Activated B cell treated with CpG ODN at 0.5 μM for 24 hours (primary cell): Measurements from ENCODE around the gene HAGHL. TPM values are rescaled to one million over a fixed set of nuclear protein-coding genes. Genes with fewer than 3 reads are reported as not detected.

ENCODE experiments used
- ATAC-seq: fragments of 200-7000 bp; cut with Tn5 transposase; one replicate; pipeline ENCODE4 v1.10.0; 2021; ENCODE audit warnings: low read depth, mild to moderate bottlenecking, moderate library complexity
- CTCF ChIA-PET: fragments of 350-600 bp; sonication (Branson Sonifier 250); formaldehyde crosslinking; loops from one replicate; lab custom pipeline; 2021; ENCODE audit warnings: antibody characterized with exemption; lab: Charles Lee
- POLR2A ChIA-PET: fragments of 350-600 bp; sonication (Branson Sonifier 250); formaldehyde crosslinking; loops from one replicate; lab custom pipeline; 2021; ENCODE audit warnings: antibody characterized with exemption; lab: Charles Lee
- DNase-seq: peaks from one replicate; pipeline ENCODE4 v3.0.0; 2022
- H3K27ac Mint-ChIP-seq: one replicate; pipeline ENCODE4 v1.8.0; 2020; ENCODE audit warnings: mixed read lengths
- H3K27me3 Mint-ChIP-seq: one replicate; pipeline ENCODE4 v1.8.0; 2021; ENCODE audit warnings: mixed read lengths
- H3K36me3 Mint-ChIP-seq: one replicate; pipeline ENCODE4 v1.8.0; 2021; ENCODE audit warnings: low read depth, mixed read lengths
- H3K4me1 Mint-ChIP-seq: one replicate; pipeline ENCODE4 v1.8.0; 2021; ENCODE audit warnings: mixed read lengths
- H3K4me3 Mint-ChIP-seq: one replicate; pipeline ENCODE4 v1.8.0; 2020; ENCODE audit warnings: mild to moderate bottlenecking, mixed read lengths
- H3K9me3 Mint-ChIP-seq: one replicate; pipeline ENCODE4 v1.8.0; 2020; ENCODE audit warnings: mixed read lengths
- intact Hi-C: fragments of 100-400 bp; cut with micrococcal nuclease; formaldehyde crosslinking; loops from one replicate; pipeline ENCODE4 v1.15.1; 2024
- total RNA-seq: library from RNA; stranded (reverse); gene quantifications from 2 replicates; pipeline ENCODE4 v1.2.3, GENCODE V29; 2022
- TF ChIP-seq, protein P1 (sequence below): fragments of 200-600 bp; IDR thresholded peaks from one replicate; pipeline ENCODE4 v1.8.0; 2022; ENCODE audit warnings: antibody characterized with exemption, mild to moderate bottlenecking

The HAGHL gene
- total RNA-seq, 1 donor from 2014 or later: 10.9 TPM

DNA sequence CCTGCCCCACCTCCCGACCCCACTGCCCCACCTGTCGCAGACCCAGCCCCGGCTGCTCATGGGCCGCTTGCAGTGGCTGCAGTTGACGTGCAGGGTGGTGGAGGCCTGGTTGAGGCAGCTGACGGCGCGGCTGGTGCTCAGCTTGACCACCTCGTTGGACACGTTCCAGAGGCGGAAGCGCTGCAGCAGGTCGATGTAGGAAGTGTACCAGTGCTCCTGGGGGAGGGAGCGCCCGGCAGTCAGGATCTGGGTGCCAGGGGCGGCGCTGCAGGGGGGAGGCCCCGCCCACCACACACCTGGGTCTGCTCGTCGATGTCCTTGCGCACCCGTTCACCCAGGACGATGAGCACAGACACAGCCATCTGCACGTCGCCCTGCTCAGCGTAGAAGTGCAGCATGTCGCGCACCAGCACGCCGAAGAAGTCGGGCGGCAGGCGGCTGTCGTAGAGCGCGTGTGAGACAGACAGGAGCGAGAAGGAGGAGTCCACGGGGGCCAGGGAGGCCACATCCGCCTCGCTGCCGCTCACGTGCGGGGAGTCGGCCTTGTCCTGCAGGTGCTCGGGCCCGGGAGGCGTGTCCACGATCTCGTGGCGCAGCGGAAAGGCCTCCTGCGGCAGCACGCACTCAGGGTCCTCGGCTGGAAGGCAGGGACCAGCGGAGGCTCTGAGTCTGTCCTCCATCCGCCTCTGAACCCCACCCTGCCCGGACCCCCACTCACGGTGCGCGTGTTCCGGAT lies 41.8 kb upstream of the HAGHL start:
- intact Hi-C loops: loop anchor here (1.0 to 2.0 kb wide), 4 partner anchors 36 to 158 kb away; partner anchors contain the start of genes ANTKMT, CAPN15, METTL26 and WDR90
- CTCF ChIA-PET: no interaction called here

DNA sequence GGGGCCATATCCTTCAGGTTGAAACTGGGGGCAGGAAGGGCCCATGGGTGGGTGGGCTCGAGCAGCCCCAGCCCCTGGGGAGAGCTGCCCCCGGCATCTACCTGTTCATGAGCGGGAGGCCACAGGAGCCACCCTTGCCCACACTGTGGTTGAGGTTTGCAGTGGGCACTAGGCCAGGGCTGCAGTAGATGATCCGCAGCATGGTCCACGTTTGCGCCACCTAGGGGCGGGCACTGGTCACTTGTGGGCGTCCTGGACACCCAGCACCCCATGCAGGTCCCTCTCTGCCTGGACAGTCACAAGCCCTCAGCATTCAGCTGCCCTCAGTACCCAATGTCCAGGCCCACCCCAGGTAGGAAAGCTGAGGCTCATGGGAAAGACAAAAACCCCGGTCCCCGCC lies 40.9 kb upstream of the HAGHL start:
- ATAC-seq: no peak
- TF ChIP-seq, protein P1, sequence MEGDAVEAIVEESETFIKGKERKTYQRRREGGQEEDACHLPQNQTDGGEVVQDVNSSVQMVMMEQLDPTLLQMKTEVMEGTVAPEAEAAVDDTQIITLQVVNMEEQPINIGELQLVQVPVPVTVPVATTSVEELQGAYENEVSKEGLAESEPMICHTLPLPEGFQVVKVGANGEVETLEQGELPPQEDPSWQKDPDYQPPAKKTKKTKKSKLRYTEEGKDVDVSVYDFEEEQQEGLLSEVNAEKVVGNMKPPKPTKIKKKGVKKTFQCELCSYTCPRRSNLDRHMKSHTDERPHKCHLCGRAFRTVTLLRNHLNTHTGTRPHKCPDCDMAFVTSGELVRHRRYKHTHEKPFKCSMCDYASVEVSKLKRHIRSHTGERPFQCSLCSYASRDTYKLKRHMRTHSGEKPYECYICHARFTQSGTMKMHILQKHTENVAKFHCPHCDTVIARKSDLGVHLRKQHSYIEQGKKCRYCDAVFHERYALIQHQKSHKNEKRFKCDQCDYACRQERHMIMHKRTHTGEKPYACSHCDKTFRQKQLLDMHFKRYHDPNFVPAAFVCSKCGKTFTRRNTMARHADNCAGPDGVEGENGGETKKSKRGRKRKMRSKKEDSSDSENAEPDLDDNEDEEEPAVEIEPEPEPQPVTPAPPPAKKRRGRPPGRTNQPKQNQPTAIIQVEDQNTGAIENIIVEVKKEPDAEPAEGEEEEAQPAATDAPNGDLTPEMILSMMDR: no peak
- Mint-ChIP-seq H3K4me1 (peaks cover 49% of the 10 kb centered on the region), H3K27me3 (no peaks in the 10 kb centered on the region), H3K27ac (no peak overlapping the region), H3K4me3 (peak overlapping the region; percentile 19), H3K9me3 (no peaks in the 10 kb centered on the region), H3K36me3 (peaks cover 38% of the 10 kb centered on the region)
- POLR2A ChIA-PET: no interaction called here
- DNase-seq: no peak
- intact Hi-C loops: loop anchor here (2.0 kb wide), 1 partner anchor 35 kb away; the partner anchor contains the start of gene ANTKMT
- CTCF ChIA-PET: no interaction called here

More for the DNA sequence above, 41.8 kb upstream of the HAGHL start:
- no peak for ATAC-seq
- no peak for DNase-seq
- TF ChIP-seq, protein P1: no peak
- H3K27ac Mint-ChIP-seq: no peak overlapping the region
- H3K27me3 Mint-ChIP-seq: no peaks in the 10 kb centered on the region
- H3K4me3 Mint-ChIP-seq: no peak overlapping the region
- H3K9me3 Mint-ChIP-seq: no peaks in the 10 kb centered on the region
- peaks cover 45% of the 10 kb centered on the region for H3K4me1 Mint-ChIP-seq
- POLR2A ChIA-PET: interaction anchor here (1.2 kb wide), 1 partner anchor 10 kb away, joined by 3 read pairs; no protein-coding TSS in a partner anchor
- peaks cover 38% of the 10 kb centered on the region for H3K36me3 Mint-ChIP-seq

DNA sequence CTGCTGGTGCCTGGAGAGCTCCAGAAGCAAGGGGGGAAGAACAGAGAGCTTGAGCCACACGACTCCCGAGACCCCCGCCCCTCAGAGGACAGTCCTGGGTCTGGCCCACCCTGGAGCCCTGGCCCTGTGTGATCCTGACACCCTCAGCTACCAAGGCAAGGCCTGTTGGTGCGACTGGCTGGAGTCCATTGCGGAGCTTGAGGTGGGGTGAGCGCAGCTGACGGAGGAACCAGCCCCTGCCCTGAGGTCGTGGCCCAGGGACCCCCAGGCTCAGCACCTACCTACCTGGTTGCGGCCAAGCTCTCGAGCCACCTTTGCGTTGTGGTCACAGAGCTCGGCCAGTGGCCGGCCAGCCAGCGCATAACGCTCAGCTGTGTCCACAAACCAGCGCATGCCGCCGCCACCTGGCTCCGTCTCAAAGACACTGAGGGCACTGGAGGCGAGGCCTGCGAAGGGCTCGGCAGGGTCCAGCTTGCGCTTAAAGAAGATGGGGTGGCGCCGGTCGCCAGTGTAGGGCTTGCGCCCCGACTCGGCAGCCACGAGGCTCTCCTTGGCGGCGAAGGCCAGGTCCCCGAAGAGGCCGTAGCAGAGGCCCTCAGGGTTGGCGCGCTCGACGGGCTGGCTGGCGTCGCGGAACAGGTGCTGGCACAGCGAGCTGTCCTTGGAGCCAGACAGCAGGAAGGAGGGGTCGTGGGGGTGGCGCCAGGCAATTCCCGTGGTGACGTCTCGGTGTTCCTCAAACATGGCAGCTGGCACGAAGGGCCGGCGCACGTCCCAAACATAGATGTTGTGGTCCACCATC lies 40.2 kb upstream of the HAGHL start:
- intact Hi-C loops: no loop called here
- DNase-seq (no peak), ATAC-seq (no peak)
- Mint-ChIP-seq H3K27me3 (no peaks in the 10 kb centered on the region), H3K4me1 (peaks cover 45% of the 10 kb centered on the region), H3K9me3 (no peaks in the 10 kb centered on the region), H3K36me3 (peaks cover 32% of the 10 kb centered on the region), H3K4me3 (no peak overlapping the region), H3K27ac (no peak overlapping the region)
- TF ChIP-seq, protein P1: no peak
- POLR2A ChIA-PET: no interaction called here
- CTCF ChIA-PET: no interaction called here

DNA sequence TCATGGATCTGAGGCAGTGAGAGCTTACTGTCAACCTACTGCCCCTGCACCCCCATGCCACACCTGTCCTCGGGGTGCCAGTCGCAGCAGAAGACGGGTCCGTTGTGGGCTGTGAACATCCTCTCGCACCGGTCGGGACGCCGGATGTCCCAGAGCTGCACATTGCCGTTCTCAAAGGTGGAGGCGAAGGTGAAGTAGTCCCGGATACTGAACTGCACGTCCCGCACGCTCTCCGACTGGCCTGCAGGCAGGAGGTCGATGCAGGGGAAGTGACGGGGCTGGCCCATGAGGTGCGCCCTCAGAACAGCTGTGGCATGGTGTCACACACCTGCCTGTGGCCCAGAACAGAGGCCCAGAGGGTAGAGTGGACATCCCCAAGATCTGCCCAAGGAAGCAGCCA lies 39.4 kb upstream of the HAGHL start:
- DNase-seq: no peak
- no peaks in the 10 kb centered on the region for H3K9me3 Mint-ChIP-seq
- H3K36me3 Mint-ChIP-seq: peaks cover 24% of the 10 kb centered on the region
- H3K27me3 Mint-ChIP-seq: peaks cover under 1% of the 10 kb centered on the region
- no peak for ATAC-seq
- POLR2A ChIA-PET: no interaction called here
- intact Hi-C loops: no loop called here
- TF ChIP-seq, protein P1: no peak
- CTCF ChIA-PET: no interaction called here
- H3K4me1 Mint-ChIP-seq: peaks cover 37% of the 10 kb centered on the region
- H3K27ac Mint-ChIP-seq: no peak overlapping the region
- H3K4me3 Mint-ChIP-seq: peak overlapping the region; percentile 7
